Epithelial cell of esophagus (primary cell): Measurements from ENCODE around the gene NRXN3.

ENCODE experiments used
- DNase-seq: peaks from one replicate; pipeline ENCODE4 v3.0.0; 2010; ENCODE audit warnings: low read depth
- H3K4me3 ChIP-seq: 2 replicates; pipeline ENCODE4 v1.5.1; 2011; ENCODE audit warnings: mild to moderate bottlenecking, low read length, control low read depth
- TF ChIP-seq, protein P1 (sequence below): IDR thresholded peaks from 2 replicates; pipeline ENCODE4 v1.5.1; 2011; ENCODE audit warnings: low read depth, mild to moderate bottlenecking, low read length, control low read depth, inconsistent platforms; ENCODE audit not compliant: insufficient read depth; ENCODE audit errors: missing control alignments

Gene NRXN3

DNA sequence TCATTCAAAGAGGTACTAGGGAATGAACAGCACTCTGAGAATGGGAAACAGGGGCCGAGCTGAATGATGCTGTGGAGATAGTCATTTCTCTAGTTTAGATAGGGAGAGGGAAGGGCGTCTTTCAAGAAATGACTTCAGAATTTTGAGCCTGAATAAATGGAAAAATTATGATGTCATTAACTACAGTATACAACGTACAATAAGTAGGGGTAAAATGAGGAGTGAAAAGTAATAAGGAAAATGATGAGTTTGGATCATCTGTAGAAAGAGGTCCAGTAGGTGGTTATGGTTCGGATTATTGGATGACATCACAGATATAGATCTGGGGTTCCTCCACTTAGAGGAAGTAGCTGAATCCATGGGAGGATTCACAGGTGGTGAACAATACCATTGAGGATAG is 1081.1 kb downstream of the NRXN3 start:
- TF ChIP-seq, protein P1, sequence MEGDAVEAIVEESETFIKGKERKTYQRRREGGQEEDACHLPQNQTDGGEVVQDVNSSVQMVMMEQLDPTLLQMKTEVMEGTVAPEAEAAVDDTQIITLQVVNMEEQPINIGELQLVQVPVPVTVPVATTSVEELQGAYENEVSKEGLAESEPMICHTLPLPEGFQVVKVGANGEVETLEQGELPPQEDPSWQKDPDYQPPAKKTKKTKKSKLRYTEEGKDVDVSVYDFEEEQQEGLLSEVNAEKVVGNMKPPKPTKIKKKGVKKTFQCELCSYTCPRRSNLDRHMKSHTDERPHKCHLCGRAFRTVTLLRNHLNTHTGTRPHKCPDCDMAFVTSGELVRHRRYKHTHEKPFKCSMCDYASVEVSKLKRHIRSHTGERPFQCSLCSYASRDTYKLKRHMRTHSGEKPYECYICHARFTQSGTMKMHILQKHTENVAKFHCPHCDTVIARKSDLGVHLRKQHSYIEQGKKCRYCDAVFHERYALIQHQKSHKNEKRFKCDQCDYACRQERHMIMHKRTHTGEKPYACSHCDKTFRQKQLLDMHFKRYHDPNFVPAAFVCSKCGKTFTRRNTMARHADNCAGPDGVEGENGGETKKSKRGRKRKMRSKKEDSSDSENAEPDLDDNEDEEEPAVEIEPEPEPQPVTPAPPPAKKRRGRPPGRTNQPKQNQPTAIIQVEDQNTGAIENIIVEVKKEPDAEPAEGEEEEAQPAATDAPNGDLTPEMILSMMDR: no peak
- no peak overlapping the region for H3K4me3 ChIP-seq
- no peak for DNase-seq

DNA sequence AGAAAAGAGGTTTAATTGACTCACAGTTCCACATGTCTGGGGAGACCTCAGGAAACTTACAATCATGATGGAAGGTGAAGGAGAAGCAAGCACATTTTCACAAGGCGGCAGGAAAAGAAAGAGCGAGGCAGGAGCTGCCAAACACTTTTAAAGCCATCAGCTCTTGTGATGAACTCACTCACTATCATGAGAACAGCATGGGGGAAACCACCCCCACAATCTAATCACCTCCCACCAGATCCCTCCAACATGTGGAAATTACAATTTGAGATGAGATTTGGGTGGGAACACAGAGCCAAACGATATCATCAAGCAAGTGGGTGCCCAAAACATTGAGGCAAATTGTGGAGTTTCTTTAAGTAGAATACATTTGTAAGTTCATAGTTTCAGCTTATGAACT is 1083.4 kb downstream of the NRXN3 start:
- no peak overlapping the region for H3K4me3 ChIP-seq
- TF ChIP-seq, protein P1: no peak
- no peak for DNase-seq

DNA sequence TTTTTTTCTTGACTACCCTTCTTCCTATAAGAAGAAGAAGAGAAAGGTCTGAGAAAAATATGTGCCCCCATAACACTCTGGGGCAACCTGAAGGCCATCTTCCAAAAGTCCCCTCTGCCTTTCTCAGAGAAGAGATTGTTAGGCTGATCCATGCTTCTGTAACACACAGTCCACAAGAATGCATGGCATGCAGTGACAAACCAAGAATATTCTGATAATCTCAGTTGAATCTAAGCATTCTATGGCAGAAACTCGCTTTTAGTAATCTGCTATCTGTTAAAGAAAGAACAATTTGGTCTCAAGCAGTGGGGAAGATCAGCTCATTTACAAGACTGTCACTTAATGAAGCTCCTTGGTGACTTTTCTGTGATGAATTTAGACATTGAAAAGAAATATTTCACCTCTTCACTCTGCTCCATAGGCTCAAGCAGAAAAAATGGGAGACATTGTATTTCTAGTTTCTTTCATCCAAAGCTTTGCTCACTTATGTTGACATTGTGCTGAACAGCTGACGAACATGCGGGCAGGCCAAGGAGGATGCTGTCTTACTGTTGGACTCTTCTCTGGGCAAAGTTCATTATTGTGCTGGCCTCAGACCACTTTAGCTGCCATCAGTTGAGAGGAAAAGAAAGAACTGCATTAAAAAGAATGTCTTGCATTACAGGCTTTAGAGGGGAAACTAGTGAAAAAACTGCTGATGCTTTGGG is 1084.0 kb downstream of the NRXN3 start:
- no peak for DNase-seq
- TF ChIP-seq, protein P1: no peak
- H3K4me3 ChIP-seq: no peak overlapping the region

DNA sequence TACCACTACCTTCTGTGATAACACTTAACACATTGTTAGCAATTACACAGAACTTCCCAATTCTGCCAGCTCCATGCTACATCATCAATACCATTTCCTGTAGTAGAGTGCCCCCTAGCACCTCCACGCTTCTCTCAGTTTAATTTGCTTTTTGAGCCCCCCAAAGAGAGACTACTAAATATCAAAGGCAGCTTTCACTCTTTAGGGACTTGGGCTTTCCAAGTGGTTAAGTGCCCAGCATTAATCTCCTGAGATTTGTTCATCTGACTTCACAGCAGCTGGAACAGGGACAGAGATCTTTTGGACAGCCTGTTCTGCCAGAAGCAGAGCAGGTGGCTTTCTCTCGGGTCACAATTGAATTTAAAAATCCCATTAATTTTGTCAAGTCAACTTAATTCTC is 1086.2 kb downstream of the NRXN3 start:
- TF ChIP-seq, protein P1: no peak
- no peak for DNase-seq
- no peak overlapping the region for H3K4me3 ChIP-seq

DNA sequence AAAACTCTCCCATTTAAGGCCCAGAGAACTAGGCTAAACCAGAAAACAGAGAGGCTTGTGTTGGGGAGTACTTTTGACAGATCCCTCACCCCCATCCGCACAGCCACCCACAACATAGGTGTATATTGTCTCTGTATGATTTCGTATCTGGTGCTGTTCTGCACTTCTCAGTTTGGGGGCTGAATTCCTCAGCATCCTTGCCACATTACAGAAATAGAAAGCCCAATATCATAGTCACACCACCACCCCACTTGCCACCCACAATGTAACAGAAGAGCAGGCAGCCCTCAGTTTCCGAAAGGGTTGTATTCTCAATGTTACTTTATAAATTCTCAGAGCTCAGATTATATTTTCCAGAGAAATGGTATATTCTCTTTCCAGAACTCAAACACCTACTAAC is 1090.2 kb downstream of the NRXN3 start:
- DNase-seq: no peak
- TF ChIP-seq, protein P1: no peak
- H3K4me3 ChIP-seq: no peak overlapping the region

DNA sequence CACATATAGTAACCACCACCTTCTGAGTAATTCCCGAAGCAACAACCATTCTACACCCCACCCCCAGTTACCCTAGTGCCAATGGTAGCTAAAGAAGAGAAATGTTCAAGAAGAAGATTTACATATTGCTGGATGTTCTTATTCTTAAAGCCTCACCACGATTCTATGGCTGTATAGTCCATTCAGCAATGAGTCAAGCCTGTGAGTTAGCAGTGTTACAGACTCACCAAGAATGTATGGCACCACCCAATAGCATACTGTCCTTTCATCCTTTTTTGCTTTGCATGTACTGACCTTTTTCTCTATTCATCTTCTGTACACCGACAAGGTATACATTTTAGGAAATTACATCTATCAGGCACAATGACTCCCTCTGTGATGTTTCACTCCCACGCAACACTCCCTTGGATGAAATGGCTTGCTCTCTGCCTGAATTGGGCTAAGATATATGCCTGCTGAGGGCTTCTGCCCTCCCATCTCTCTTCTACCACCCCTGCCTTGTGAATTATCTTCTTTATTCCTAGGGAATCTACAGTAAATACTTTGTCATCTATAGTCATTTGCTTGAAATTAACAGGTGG is 1095.3 kb downstream of the NRXN3 start:
- DNase-seq: peak; percentile 52
- TF ChIP-seq, protein P1: no peak
- no peak overlapping the region for H3K4me3 ChIP-seq

DNA sequence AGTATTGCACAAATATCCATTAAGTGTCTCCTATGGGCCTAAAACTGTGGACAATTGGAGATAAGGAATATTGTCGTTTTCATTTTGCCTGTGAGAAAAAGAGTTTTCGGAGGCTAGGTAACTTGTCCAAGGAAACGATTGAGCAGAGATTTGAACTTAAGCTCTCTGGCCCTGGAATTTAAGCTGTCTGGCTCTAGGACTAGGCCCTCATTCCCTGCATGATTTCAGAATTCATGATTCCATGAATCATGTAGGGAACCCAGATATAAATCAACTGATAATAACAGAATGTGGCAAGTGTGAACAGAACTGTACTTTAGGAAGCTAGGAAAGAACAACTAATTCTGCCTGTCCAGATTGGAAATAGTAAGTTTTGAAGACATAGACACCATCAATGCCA is 1100.2 kb downstream of the NRXN3 start:
- no peak overlapping the region for H3K4me3 ChIP-seq
- TF ChIP-seq, protein P1: no peak
- DNase-seq: no peak
